CD4-positive, alpha-beta memory T cell (primary cell): ENCODE data around the gene KNL1. TPM values are rescaled to one million over a fixed set of nuclear protein-coding genes. Genes with fewer than 3 reads are reported as not detected.

Experiments
- CTCF ChIA-PET: fragments of 350-600 bp; sonication (Branson Sonifier 250); formaldehyde crosslinking; loops from one replicate; lab custom pipeline; 2021; ENCODE audit warnings: inconsistent platforms; ENCODE audit not compliant: partially characterized antibody; lab: Charles Lee
- POLR2A ChIA-PET: fragments of 350-600 bp; sonication (Branson Sonifier 250); formaldehyde crosslinking; loops from one replicate; lab custom pipeline; 2021; ENCODE audit not compliant: partially characterized antibody; lab: Charles Lee
- DNase-seq, 5 donors: peaks; one replicate each; pipeline versions ENCODE4 v3.0.0 to v3.0.0-alpha.2; 2020 to 2022; ENCODE audit warnings: mixed read lengths in 1 of 5
- H3K27ac ChIP-seq: one replicate; pipeline ENCODE4 v1.7.0; 2013; ENCODE audit warnings: low read depth, low read length
- H3K27me3 ChIP-seq: 2 replicates; pipeline ENCODE4 v1.7.0; 2013; ENCODE audit warnings: mild to moderate bottlenecking, low read length, moderate library complexity; ENCODE audit not compliant: insufficient read depth
- H3K36me3 ChIP-seq: 2 replicates; pipeline ENCODE4 v1.7.0; 2013; ENCODE audit warnings: mild to moderate bottlenecking, low read length, moderate library complexity; ENCODE audit not compliant: insufficient read depth
- H3K4me1 ChIP-seq: 2 replicates; pipeline ENCODE4 v1.7.0; 2013; ENCODE audit warnings: mild to moderate bottlenecking, low read length, moderate library complexity; ENCODE audit not compliant: insufficient read depth
- H3K4me3 ChIP-seq, 2 donors: one replicate each; pipeline ENCODE4 v1.7.0; 2013; ENCODE audit warnings: low read length in 2 of 2, mild to moderate bottlenecking in 1 of 2
- H3K9me3 ChIP-seq, 2 donors: one replicate each; pipeline ENCODE4 v1.7.0; 2013; ENCODE audit warnings: low read length in 2 of 2, control low read depth in 1 of 2; ENCODE audit not compliant: control insufficient read depth in 1 of 2
- H3K27ac Mint-ChIP-seq, 7 donors: one replicate each; pipeline ENCODE4 v1.8.0; 2020 to 2021; ENCODE audit warnings: mixed read lengths in 7 of 7, mild to moderate bottlenecking in 6 of 7, inconsistent platforms in 3 of 7, moderate library complexity in 3 of 7
- H3K27me3 Mint-ChIP-seq, 2 donors: one replicate each; pipeline ENCODE4 v1.8.0; 2020 to 2021; ENCODE audit warnings: mixed read lengths in 2 of 2
- H3K36me3 Mint-ChIP-seq, 2 donors: one replicate each; pipeline ENCODE4 v1.8.0; 2020 to 2021; ENCODE audit warnings: mixed read lengths in 2 of 2, inconsistent platforms in 1 of 2, mild to moderate bottlenecking in 1 of 2
- H3K4me1 Mint-ChIP-seq, 4 donors: one replicate each; pipeline ENCODE4 v1.8.0; 2020 to 2021; ENCODE audit warnings: mixed read lengths in 4 of 4, mild to moderate bottlenecking in 1 of 4
- H3K4me3 Mint-ChIP-seq, 8 donors: one replicate each; pipeline ENCODE4 v1.8.0; 2020 to 2021; ENCODE audit warnings: mixed read lengths in 8 of 8, mild to moderate bottlenecking in 7 of 8, moderate library complexity in 6 of 8, inconsistent platforms in 3 of 8
- H3K9me3 Mint-ChIP-seq, 8 donors: one replicate each; pipeline ENCODE4 v1.8.0; 2020 to 2021; ENCODE audit warnings: mixed read lengths in 8 of 8, mild to moderate bottlenecking in 5 of 8, inconsistent platforms in 3 of 8, moderate library complexity in 1 of 8
- intact Hi-C: fragments of 100-400 bp; cut with micrococcal nuclease; formaldehyde crosslinking; loops from one replicate; pipeline ENCODE4 v1.15.1; 2023
- polyA plus RNA-seq, 2 donors: library from polyadenylated mRNA; unstranded; fragments of 300-500 nt; fragmentation: Illumina TruSeq; gene quantifications; one replicate each; pipeline ENCODE4 v1.2.3, GENCODE V29; 2021
- total RNA-seq, 2 experiments: library from RNA; stranded (reverse); gene quantifications; one replicate each; pipeline ENCODE4 v1.2.3, GENCODE V29; 2021

Gene KNL1
- 1 to 10 TPM in 1 of 2 experiments, under 1 TPM in 1; 0.99 to 1.2 TPM for total RNA-seq
- polyA plus RNA-seq: under 1 TPM in 1 of 2 donors, not detected in 1; 0.10 TPM

- DNase-seq: peak; percentile 89 to 93 (median 91)
- H3K9me3 ChIP-seq: no peaks in the 10 kb centered on the region
- Mint-ChIP-seq H3K4me3 (peak within 1 kb of the TSS; percentile 93 to 100 (median 96)), H3K27me3 (peaks cover 0 to 2% of the 10 kb centered on the region in 2 donors), H3K36me3 (peaks cover 0 to 8% of the 10 kb centered on the region in 2 donors), H3K9me3 (peaks cover 0 to 5% (median 0%) of the 10 kb centered on the region in 8 donors), H3K27ac (peak within 1 kb of the TSS; percentile 96 to 100 (median 99)), H3K4me1 (peaks cover 18 to 46% (median 31%) of the 10 kb centered on the region in 4 donors)
- H3K4me3 ChIP-seq: peak within 1 kb of the TSS; percentile 36 to 94
- H3K36me3 ChIP-seq: no peaks in the 10 kb centered on the region
- no peaks in the 10 kb centered on the region for H3K27me3 ChIP-seq
- peak within 1 kb of the TSS; percentile 90 for H3K27ac ChIP-seq
- intact Hi-C loops: loop anchor here (1.0 to 10.0 kb wide), 7 partner anchors 25 to 523 kb away; partner anchors contain the start of genes CCDC32, DNAJC17, INO80 and RMDN3
- ChIA-PET POLR2A (interaction anchor here (0.9 to 2.7 kb wide), 8 partner anchors 24 to 162 kb away, joined by 3 to 18 read pairs (median 3); partner anchors contain the start of genes CCDC32, RAD51 and RPUSD2), CTCF (interaction anchor here (0.8 to 3.4 kb wide), 5 partner anchors 84 to 309 kb away, joined by 3 to 9 read pairs (median 4); partner anchors contain the start of gene VPS18)
- H3K4me1 ChIP-seq: peaks cover 31% of the 10 kb centered on the region
Observed at GRCh38 chr15:40593588-40594428, at the start of gene KNL1. Gene KNL1, plus strand, starts transcription at chr15:40594249. Its CDS starts 8,683 bp downstream, at chr15:40602932.

GRCh38 chr15:40545457-40545856 is 48.6 kb upstream of the KNL1 start:
- no peaks in the 10 kb centered on the region for H3K4me1 ChIP-seq
- no peak for DNase-seq
- H3K4me3 ChIP-seq: no peak overlapping the region
- no peaks in the 10 kb centered on the region for H3K9me3 Mint-ChIP-seq
- intact Hi-C loops: no loop called here
- H3K4me3 Mint-ChIP-seq: no peak overlapping the region
- H3K9me3 ChIP-seq: no peaks in the 10 kb centered on the region
- peaks cover 5% of the 10 kb centered on the region for H3K36me3 ChIP-seq
- peaks cover 30 to 35% of the 10 kb centered on the region in 2 donors for H3K36me3 Mint-ChIP-seq
- H3K27me3 ChIP-seq: no peaks in the 10 kb centered on the region
- ChIA-PET CTCF (interaction anchor here (1.6 kb wide), 1 partner anchor 44 kb away, joined by 3 read pairs; no protein-coding TSS in a partner anchor), POLR2A (interaction anchor here (0.6 kb wide), 1 partner anchor 262 kb away, joined by 3 read pairs; the partner anchor contains the start of gene DNAJC17)
- peaks cover 0 to 4% (median 0%) of the 10 kb centered on the region in 4 donors for H3K4me1 Mint-ChIP-seq
- H3K27me3 Mint-ChIP-seq: no peaks in the 10 kb centered on the region
- no peak overlapping the region for H3K27ac Mint-ChIP-seq
- H3K27ac ChIP-seq: no peak overlapping the region

GRCh38 chr15:40548610-40549009 is 45.4 kb upstream of the KNL1 start:
- H3K4me3 Mint-ChIP-seq: no peak overlapping the region
- no peak for DNase-seq
- no peaks in the 10 kb centered on the region for H3K27me3 Mint-ChIP-seq
- POLR2A ChIA-PET: no interaction called here
- no peak overlapping the region for H3K27ac Mint-ChIP-seq
- intact Hi-C loops: no loop called here
- Histone ChIP-seq H3K9me3 (no peaks in the 10 kb centered on the region), H3K27ac (no peak overlapping the region), H3K27me3 (no peaks in the 10 kb centered on the region), H3K4me1 (no peaks in the 10 kb centered on the region), H3K36me3 (peaks cover 17% of the 10 kb centered on the region), H3K4me3 (no peak overlapping the region)
- no peaks in the 10 kb centered on the region for H3K9me3 Mint-ChIP-seq
- CTCF ChIA-PET: interaction anchor here (0.6 kb wide), 1 partner anchor 123 kb away, joined by 4 read pairs; no protein-coding TSS in a partner anchor
- peaks cover 36 to 47% of the 10 kb centered on the region in 2 donors for H3K36me3 Mint-ChIP-seq
- H3K4me1 Mint-ChIP-seq: peaks cover 0 to 2% (median 0%) of the 10 kb centered on the region in 4 donors

- ChIA-PET CTCF (no interaction called here), POLR2A (no interaction called here)
- intact Hi-C loops: no loop called here
- H3K4me3 ChIP-seq: no peak overlapping the region
- no peaks in the 10 kb centered on the region for H3K27me3 ChIP-seq
- H3K4me1 Mint-ChIP-seq: peaks cover 0 to 2% (median 0%) of the 10 kb centered on the region in 4 donors
- no peak overlapping the region for H3K27ac ChIP-seq
- H3K4me3 Mint-ChIP-seq: no peak overlapping the region
- no peaks in the 10 kb centered on the region for H3K9me3 Mint-ChIP-seq
- H3K4me1 ChIP-seq: no peaks in the 10 kb centered on the region
- H3K36me3 ChIP-seq: peaks cover 18% of the 10 kb centered on the region
- no peak overlapping the region for H3K27ac Mint-ChIP-seq
- H3K36me3 Mint-ChIP-seq: peaks cover 47 to 60% of the 10 kb centered on the region in 2 donors
- DNase-seq: no peak
- H3K9me3 ChIP-seq: no peaks in the 10 kb centered on the region
- no peaks in the 10 kb centered on the region for H3K27me3 Mint-ChIP-seq
Observed at GRCh38 chr15:40549894-40550293, 44.2 kb upstream of the KNL1 start.

GRCh38 chr15:40550341-40551037 is 43.6 kb upstream of the KNL1 start:
- Mint-ChIP-seq H3K36me3 (peaks cover 53 to 66% of the 10 kb centered on the region in 2 donors), H3K4me3 (no peak overlapping the region), H3K9me3 (no peaks in the 10 kb centered on the region), H3K27ac (no peak overlapping the region), H3K27me3 (no peaks in the 10 kb centered on the region), H3K4me1 (peaks cover 0 to 2% (median 0%) of the 10 kb centered on the region in 4 donors)
- no peaks in the 10 kb centered on the region for H3K27me3 ChIP-seq
- intact Hi-C loops: no loop called here
- H3K36me3 ChIP-seq: peaks cover 18% of the 10 kb centered on the region
- no peaks in the 10 kb centered on the region for H3K4me1 ChIP-seq
- no peak for DNase-seq
- no peaks in the 10 kb centered on the region for H3K9me3 ChIP-seq
- CTCF ChIA-PET: interaction anchor here (1.4 kb wide), 1 partner anchor 14 kb away, joined by 5 read pairs; the partner anchor contains the start of gene CCDC32
- H3K4me3 ChIP-seq: no peak overlapping the region
- no peak overlapping the region for H3K27ac ChIP-seq
- POLR2A ChIA-PET: no interaction called here

GRCh38 chr15:40554161-40554525 is 39.9 kb upstream of the KNL1 start:
- Histone ChIP-seq H3K27ac (no peak overlapping the region), H3K27me3 (no peaks in the 10 kb centered on the region), H3K4me3 (no peak overlapping the region), H3K4me1 (no peaks in the 10 kb centered on the region), H3K36me3 (peaks cover 22% of the 10 kb centered on the region), H3K9me3 (no peaks in the 10 kb centered on the region)
- no peak overlapping the region for H3K4me3 Mint-ChIP-seq
- peaks cover under 1 to 9% (median 3%) of the 10 kb centered on the region in 4 donors for H3K4me1 Mint-ChIP-seq
- POLR2A ChIA-PET: no interaction called here
- no peaks in the 10 kb centered on the region for H3K27me3 Mint-ChIP-seq
- H3K9me3 Mint-ChIP-seq: no peaks in the 10 kb centered on the region
- intact Hi-C loops: no loop called here
- DNase-seq: no peak
- CTCF ChIA-PET: no interaction called here
- H3K27ac Mint-ChIP-seq: peak overlapping the region in 2 of 7 donors; percentile 48 to 59
- H3K36me3 Mint-ChIP-seq: peaks cover 47 to 74% of the 10 kb centered on the region in 2 donors
